SK-N-SH (cell line): ENCODE results near the gene NXPE3. TPM values are rescaled to one million over a fixed set of nuclear protein-coding genes. Genes with fewer than 3 reads are reported as not detected.

Experiments used
- CTCF ChIA-PET: fragments of 300-600, 350-600 bp; formaldehyde crosslinking; extraction: SDS; loops from one replicate; lab custom pipeline; 2021; lab: Yijun Ruan, JAX
- POLR2A ChIA-PET: fragments of 350-600 bp; sonication (Branson Sonifier 250); formaldehyde crosslinking; extraction: SDS; loops from one replicate; lab custom pipeline; 2020; ENCODE audit warnings: antibody characterized with exemption, inconsistent platforms; lab: Yijun Ruan, JAX
- DNase-seq: peaks from one replicate; pipeline ENCODE4 v3.0.0; 2012
- H2AFZ ChIP-seq: fragments of 200-600 bp; sonication (generic); 2 replicates; pipeline ENCODE4 v1.8.1; 2016; ENCODE audit warnings: antibody characterized with exemption, mild to moderate bottlenecking, low read depth
- H3F3A ChIP-seq: fragments of 200-600 bp; sonication (generic); replicated peaks from 2 replicates; pipeline ENCODE3; 2016; ENCODE audit warnings: antibody characterized with exemption, mild to moderate bottlenecking; ENCODE audit not compliant: insufficient read depth
- H3K27ac ChIP-seq, 2 experiments: fragments of 200-500 bp in 1 of 2; fragments of 200-600 bp in 1 of 2; sonication (Bioruptor generic) in 1 of 2; sonication (generic), shearing (Covaris generic) in 1 of 2; 2 replicates each; pipeline versions ENCODE4 v1.5.1 to v1.6.1; 2014 to 2016; ENCODE audit warnings: low read depth in 2 of 2, inconsistent platforms in 1 of 2, low read length in 1 of 2, mild to moderate bottlenecking in 1 of 2, mixed read lengths in 1 of 2
- H3K27me3 ChIP-seq: fragments of 200-600 bp; sonication (generic), shearing (Covaris generic); 2 replicates; pipeline ENCODE4 v1.6.1; 2016; ENCODE audit warnings: mixed run types; ENCODE audit not compliant: insufficient read depth
- H3K36me3 ChIP-seq, 2 experiments: fragments of 200-500 bp in 1 of 2; fragments of 200-600 bp in 1 of 2; sonication (Bioruptor generic) in 1 of 2; sonication (generic) in 1 of 2; replicated peaks in 1 of 2; 2 replicates each; pipeline versions ENCODE3 to v1.5.1; 2014 to 2016; ENCODE audit warnings: low read length in 1 of 2, mild to moderate bottlenecking in 1 of 2; ENCODE audit not compliant: insufficient read depth in 2 of 2, control insufficient read depth in 1 of 2
- H3K4me1 ChIP-seq, 2 experiments: fragments of 200-500 bp in 1 of 2; fragments of 200-600 bp in 1 of 2; sonication (Bioruptor generic) in 1 of 2; sonication (generic), shearing (Covaris generic) in 1 of 2; 2 replicates each; pipeline versions ENCODE4 v1.5.1 to v1.6.1; 2014 to 2016; ENCODE audit warnings: low read depth in 1 of 2, low read length in 1 of 2, mixed run types in 1 of 2; ENCODE audit not compliant: insufficient read depth in 2 of 2, control insufficient read depth in 1 of 2
- H3K4me2 ChIP-seq: fragments of 200-600 bp; sonication (generic), shearing (Covaris generic); 2 replicates; pipeline ENCODE4 v1.6.1; 2017; ENCODE audit warnings: mixed run types
- H3K4me3 ChIP-seq, 2 experiments: fragments of 200-500 bp in 1 of 2; fragments of 200-600 bp in 1 of 2; sonication (Bioruptor generic) in 1 of 2; sonication (generic), shearing (Covaris generic) in 1 of 2; 2 replicates each; pipeline versions ENCODE4 v1.5.1 to v1.8.1; 2014 to 2016; ENCODE audit warnings: low read depth in 2 of 2, inconsistent platforms in 1 of 2, low read length in 1 of 2, mild to moderate bottlenecking in 1 of 2, mixed read lengths in 1 of 2, moderate library complexity in 1 of 2
- H3K79me2 ChIP-seq: fragments of 200-600 bp; sonication (generic); 2 replicates; pipeline ENCODE4 v1.8.1; 2017; ENCODE audit warnings: mild to moderate bottlenecking; ENCODE audit not compliant: insufficient read depth
- H3K9ac ChIP-seq: fragments of 200-600 bp; sonication (generic); 2 replicates; pipeline ENCODE4 v1.6.1; 2017; ENCODE audit warnings: mixed run types
- H3K9me2 ChIP-seq: fragments of 200-600 bp; sonication (generic); 2 replicates; pipeline ENCODE4 v1.6.1; 2017; ENCODE audit warnings: mixed run types
- H3K9me3 ChIP-seq: fragments of 200-600 bp; sonication (generic); 2 replicates; pipeline ENCODE4 v1.6.1; 2017; ENCODE audit warnings: mixed run types, mild to moderate bottlenecking, moderate library complexity
- H4K20me1 ChIP-seq: fragments of 200-600 bp; sonication (generic); 2 replicates; pipeline ENCODE4 v1.6.1; 2017; ENCODE audit warnings: mild to moderate bottlenecking, mixed run types; ENCODE audit not compliant: insufficient read depth
- CHD2 ChIP-seq: fragments of 150-350 bp; IDR thresholded peaks from 2 replicates; pipeline ENCODE4 v1.6.1; 2018; ENCODE audit warnings: low read length; ENCODE audit not compliant: partially characterized antibody
- CTCF ChIP-seq: fragments of 200-600 bp; sonication (generic); IDR thresholded peaks from 2 replicates; pipeline ENCODE4 v1.6.1; 2017; ENCODE audit warnings: antibody characterized with exemption, mild to moderate bottlenecking, moderate library complexity
- ELF1 ChIP-seq: IDR thresholded peaks from 2 replicates; pipeline ENCODE4 v1.4.0; 2012
- EZH2phosphoT487 ChIP-seq: fragments of 200-600 bp; sonication (generic); IDR thresholded peaks from 2 replicates; pipeline ENCODE4 v1.6.1; 2017; ENCODE audit warnings: low read depth, mixed run types, mild to moderate bottlenecking, antibody characterized with exemption, moderate library complexity, borderline replicate concordance
- FOXJ3 ChIP-seq: sonication (generic); formaldehyde crosslinking; IDR thresholded peaks from 2 replicates; pipeline ENCODE4 v1.5.1; 2020; ENCODE audit warnings: mild to moderate bottlenecking, missing genetic modification reagents
- FOXM1 ChIP-seq: IDR thresholded peaks from 2 replicates; pipeline ENCODE4 v1.4.0; 2012; ENCODE audit warnings: low read depth, mild to moderate bottlenecking
- IRF3 ChIP-seq: fragments of 150-350 bp; IDR thresholded peaks from 2 replicates; pipeline ENCODE4 v1.6.1; 2016; ENCODE audit warnings: mild to moderate bottlenecking, low read depth, low read length
- JUND ChIP-seq: IDR thresholded peaks from 2 replicates; pipeline ENCODE4 v1.4.0; 2012
- MXI1 ChIP-seq: IDR thresholded peaks from 2 replicates; pipeline ENCODE4 v1.6.1; 2012; ENCODE audit warnings: mild to moderate bottlenecking, low read depth, low read length, improper control_type of control experiment
- NFIC ChIP-seq: IDR thresholded peaks from 2 replicates; pipeline ENCODE4 v1.4.0; 2012; ENCODE audit warnings: borderline replicate concordance
- NRF1 ChIP-seq: IDR thresholded peaks from 2 replicates; pipeline ENCODE4 v1.6.1; 2012; ENCODE audit warnings: low read depth, mild to moderate bottlenecking, low read length
- PBX3 ChIP-seq: IDR thresholded peaks from 2 replicates; pipeline ENCODE4; 2012
- POLR2AphosphoS5 ChIP-seq: IDR thresholded peaks from 2 replicates; pipeline ENCODE4 v1.6.1; 2012; ENCODE audit warnings: low read depth, low read length
- RXRA ChIP-seq: IDR thresholded peaks from 2 replicates; pipeline ENCODE4 v1.4.0; 2012; ENCODE audit warnings: low read depth, mild to moderate bottlenecking, borderline replicate concordance
- SIN3A ChIP-seq: IDR thresholded peaks from 2 replicates; pipeline ENCODE4 v1.6.1; 2012; ENCODE audit warnings: low read depth, mild to moderate bottlenecking, low read length, moderate library complexity, borderline replicate concordance
- SMC3 ChIP-seq: IDR thresholded peaks from 2 replicates; pipeline ENCODE4 v1.6.1; 2012; ENCODE audit warnings: low read depth, low read length, improper control_type of control experiment
- TCF12 ChIP-seq: IDR thresholded peaks from 2 replicates; pipeline ENCODE4 v1.4.0; 2012
- USF1 ChIP-seq: IDR thresholded peaks from 2 replicates; pipeline ENCODE4 v1.4.0; 2012; ENCODE audit warnings: low read depth, borderline replicate concordance
- USF2 ChIP-seq: fragments of 150-350 bp; IDR thresholded peaks from 2 replicates; pipeline ENCODE4 v1.6.1; 2017; ENCODE audit warnings: antibody characterized with exemption, low read length, low read depth, borderline replicate concordance
- YY1 ChIP-seq: IDR thresholded peaks from 2 replicates; pipeline ENCODE4 v1.4.0; 2012; ENCODE audit warnings: low read depth, mild to moderate bottlenecking
- WGBS: methylation state at CpG from one replicate; pipeline ENCODE4 v1.1.6; 2017; ENCODE audit warnings: low lambda C conversion rate; 5-methylcytosine and 5-hydroxymethylcytosine counted together
- polyA plus RNA-seq, 3 experiments: library from polyadenylated mRNA; depleted of rRNA; stranded (reverse); fragments of >200 nt; gene quantifications; 2 replicates each; pipeline ENCODE4 v1.2.3, GENCODE V29; 2012

NXPE3 gene
- polyA plus RNA-seq, 1 of the 3 experiments (the other 2 are of a cell fraction), result 21.3 TPM

- no peaks in the 10 kb centered on the region for H3K79me2 ChIP-seq
- H4K20me1 ChIP-seq, result no peaks in the 10 kb centered on the region
- WGBS, result 91% methylated on average over 5 of the region's 5 CpGs
- peaks cover 0 to 3% of the 10 kb centered on the region in 2 experiments; a peak in 3 of 4 replicates for H3K4me1 ChIP-seq
- no peak overlapping the region for H3K9ac ChIP-seq
- CTCF ChIA-PET, result interaction anchor here (2.1 to 2.6 kb wide), 4 partner anchors 10 to 411 kb away, joined by 8 to 18 read pairs (median 12); no protein-coding TSS in a partner anchor
- H3K27ac ChIP-seq, result no peak overlapping the region
- no peaks in the 10 kb centered on the region for H3K27me3 ChIP-seq
- H3K9me2 ChIP-seq, result no peaks in the 10 kb centered on the region
- POLR2A ChIA-PET, result no interaction called here
- TF ChIP-seq EZH2phosphoT487 (no peak), FOXJ3 (CRISPR knock-in tag) (no peak), SMC3 (no peak), POLR2AphosphoS5 (no peak), ELF1 (no peak), USF1 (no peak), CHD2 (no peak), NRF1 (no peak), RXRA (no peak), JUND (no peak), USF2 (no peak), CTCF (no peak), PBX3 (no peak), IRF3 (no peak), FOXM1 (no peak), MXI1 (no peak), TCF12 (no peak), YY1 (no peak), NFIC (no peak), SIN3A (no peak)
- H3K36me3 ChIP-seq, result peaks cover 28 to 34% of the 10 kb centered on the region in 2 experiments
- DNase-seq, result no peak
- no peak overlapping the region for H2AFZ ChIP-seq
- no peaks in the 10 kb centered on the region for H3F3A ChIP-seq
- H3K9me3 ChIP-seq, result no peaks in the 10 kb centered on the region
- H3K4me3 ChIP-seq, result no peak overlapping the region
- no peak overlapping the region for H3K4me2 ChIP-seq
Observed at GRCh38 chr3:101817992-101818391, 39.0 kb downstream of the NXPE3 start.
